Fibroblast of lung (primary cell): ENCODE measurements around the gene PCDH1. TPM values are rescaled to one million over a fixed set of nuclear protein-coding genes. Genes with fewer than 3 reads are reported as not detected.

Experiments used
- DNase-seq, 2 donors: peaks; one replicate each; pipeline versions ENCODE4 v3.0.0 to v3.0.0-alpha.2; 2010; ENCODE audit warnings: low read depth in 2 of 2
- H2AFZ ChIP-seq: 2 replicates; pipeline ENCODE4 v1.5.1; 2012; ENCODE audit warnings: low read length, control low read depth, inconsistent platforms
- H3K27ac ChIP-seq: 2 replicates; pipeline ENCODE4 v1.5.1; 2011; ENCODE audit warnings: low read length, control low read depth; ENCODE audit not compliant: insufficient read depth
- H3K27me3 ChIP-seq: 2 replicates; pipeline ENCODE4 v1.5.1; 2011; ENCODE audit warnings: mild to moderate bottlenecking, low read length; ENCODE audit not compliant: control insufficient read depth, insufficient read depth
- H3K36me3 ChIP-seq: 2 replicates; pipeline ENCODE4 v1.5.1; 2011; ENCODE audit warnings: low read length; ENCODE audit not compliant: control insufficient read depth, insufficient read depth
- H3K4me1 ChIP-seq: 2 replicates; pipeline ENCODE4 v1.5.1; 2011; ENCODE audit warnings: low read length; ENCODE audit not compliant: control insufficient read depth, insufficient read depth; ENCODE audit errors: extremely low read depth
- H3K4me2 ChIP-seq: 2 replicates; pipeline ENCODE4 v1.5.1; 2011; ENCODE audit warnings: low read length, control low read depth; ENCODE audit not compliant: insufficient read depth; ENCODE audit errors: extremely low read depth
- H3K4me3 ChIP-seq, 4 experiments: fragments of 200-600 bp in 1 of 4; sonication (generic) in 1 of 4; replicated peaks in 1 of 4; 2 replicates each; pipeline ENCODE4 v1.5.1; 2011 to 2016; ENCODE audit warnings: low read length in 4 of 4, low read depth in 3 of 4, mild to moderate bottlenecking in 3 of 4, control low read depth in 2 of 4, inconsistent platforms in 1 of 4, mixed read lengths in 1 of 4; ENCODE audit not compliant: insufficient read depth in 1 of 4; ENCODE audit errors: control extremely low read depth in 1 of 4
- H3K79me2 ChIP-seq: 2 replicates; pipeline ENCODE4 v1.5.1; 2012; ENCODE audit warnings: mild to moderate bottlenecking, low read length, inconsistent platforms; ENCODE audit not compliant: control insufficient read depth, insufficient read depth
- H3K9ac ChIP-seq: 2 replicates; pipeline ENCODE4 v1.5.1; 2011; ENCODE audit warnings: mild to moderate bottlenecking, low read length, control low read depth; ENCODE audit not compliant: insufficient read depth
- H3K9me3 ChIP-seq: 2 replicates; pipeline ENCODE4 v1.5.1; 2012; ENCODE audit warnings: low read depth, low read length; ENCODE audit not compliant: control insufficient read depth, insufficient read depth
- H4K20me1 ChIP-seq: 2 replicates; pipeline ENCODE4 v1.5.1; 2011; ENCODE audit warnings: low read length; ENCODE audit not compliant: control insufficient read depth, insufficient read depth; ENCODE audit errors: extremely low read depth
- CTCF ChIP-seq, 2 donors: IDR thresholded peaks in 1 of 2; conservative IDR thresholded peaks in 1 of 2; 1 replicate in 1 of 2; 2 replicates in 1 of 2; pipeline ENCODE4 v1.5.1; 2011 to 2012; ENCODE audit warnings: low read length in 2 of 2, control low read depth in 1 of 2, inconsistent platforms in 1 of 2, low read depth in 1 of 2, mild to moderate bottlenecking in 1 of 2
- EZH2 ChIP-seq: IDR thresholded peaks from 2 replicates; pipeline ENCODE4 v1.5.1; 2012; ENCODE audit warnings: low read length, control low read depth, mild to moderate bottlenecking; ENCODE audit errors: missing control alignments
- polyA plus RNA-seq, 2 donors: library from polyadenylated mRNA; depleted of rRNA in 1 of 2; stranded (reverse) in 1 of 2; unstranded in 1 of 2; fragments of >200 nt; gene quantifications; 2 replicates each; pipeline ENCODE4 v1.2.1, GENCODE V29; 2011 to 2012; ENCODE audit warnings: missing spikeins in 1 of 2
- total RNA-seq: library from RNA; depleted of rRNA; stranded (reverse); fragments of >200 nt; gene quantifications from 2 replicates; pipeline ENCODE4 v1.2.1, GENCODE V29; 2014

PCDH1 gene
- total and polyA plus RNA-seq, 2 donors (not counting 1 experiment from before 2014, with no cell fraction given), result 0.66 to 1.6 TPM

DNA sequence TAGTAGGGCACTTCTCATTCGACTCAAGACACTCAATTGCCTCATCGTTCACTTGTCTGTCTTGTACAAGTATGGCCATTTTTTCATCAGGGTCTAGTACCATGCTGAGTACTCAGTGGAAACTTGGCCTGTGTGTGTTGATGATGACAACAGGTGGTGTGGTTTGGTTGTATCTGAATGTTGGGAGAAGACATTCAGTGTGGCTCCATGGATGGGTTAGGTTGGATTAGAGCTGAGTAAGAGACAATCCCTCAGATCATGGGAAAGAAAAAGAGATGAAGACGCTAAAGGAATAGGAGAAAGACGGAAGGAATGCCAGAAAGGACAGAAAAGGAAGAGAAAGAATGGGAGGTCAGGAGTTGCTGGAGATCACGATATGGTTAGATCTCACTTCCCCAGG lies 17.0 kb downstream of the PCDH1 start:
- Histone ChIP-seq H2AFZ (no peak overlapping the region), H3K4me3 (no peak overlapping the region), H3K27ac (no peak overlapping the region), H4K20me1 (no peaks in the 10 kb centered on the region), H3K9ac (no peak overlapping the region), H3K36me3 (no peaks in the 10 kb centered on the region), H3K4me1 (no peaks in the 10 kb centered on the region), H3K79me2 (no peaks in the 10 kb centered on the region), H3K9me3 (no peaks in the 10 kb centered on the region), H3K4me2 (no peak overlapping the region), H3K27me3 (peaks cover 18% of the 10 kb centered on the region)
- DNase-seq, result no peak
- TF ChIP-seq CTCF (conservative IDR thresholded peaks at IDR 0.05 in 1 of 2, IDR thresholded peaks at IDR 0.05 in 1 of 2; ENCODE audit: low read depth in 1 of 2, low read length in 2 of 2) (no peak), EZH2 (no peak)

DNA sequence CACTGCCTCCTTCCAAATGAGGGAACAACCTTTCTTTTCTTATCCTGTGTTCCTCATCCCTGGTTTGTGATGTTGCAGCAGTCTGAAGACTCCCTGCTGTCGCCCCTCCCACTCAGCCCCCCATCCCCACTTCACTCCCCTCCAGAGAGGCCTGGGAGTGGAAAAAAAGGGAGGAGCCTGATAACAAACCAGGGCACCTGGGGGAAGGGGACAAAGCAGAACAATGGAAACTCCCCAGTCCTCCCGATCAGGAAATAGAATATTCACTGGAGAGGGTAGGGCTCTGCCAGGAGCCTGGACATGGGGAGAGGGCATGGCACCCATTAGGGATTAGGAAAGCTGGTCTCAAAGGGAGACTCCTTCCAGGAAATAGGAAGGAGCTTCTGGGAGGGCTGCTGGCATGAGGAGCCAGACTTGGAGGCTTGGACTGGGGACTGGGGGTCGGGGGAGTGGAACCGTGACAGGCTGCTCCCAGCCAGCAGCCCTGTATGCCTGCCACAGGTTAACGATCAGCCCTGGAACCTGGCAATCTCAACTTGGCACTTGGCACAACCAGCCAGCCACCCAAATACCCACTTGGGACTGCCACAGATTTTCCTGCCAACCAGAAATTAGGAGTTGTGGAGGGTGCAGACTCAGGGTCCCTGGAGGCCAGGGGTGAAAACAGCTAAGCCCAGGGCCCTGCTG lies 20.0 kb downstream of the PCDH1 start:
- Histone ChIP-seq H3K79me2 (no peaks in the 10 kb centered on the region), H3K9ac (no peak overlapping the region), H3K27me3 (peaks cover 21% of the 10 kb centered on the region), H2AFZ (no peak overlapping the region), H3K9me3 (no peaks in the 10 kb centered on the region), H3K4me3 (no peak overlapping the region), H3K4me2 (no peak overlapping the region), H3K27ac (no peak overlapping the region), H3K4me1 (no peaks in the 10 kb centered on the region), H4K20me1 (no peaks in the 10 kb centered on the region), H3K36me3 (no peaks in the 10 kb centered on the region)
- TF ChIP-seq EZH2 (no peak), CTCF (conservative IDR thresholded peaks at IDR 0.05 in 1 of 2, IDR thresholded peaks at IDR 0.05 in 1 of 2; ENCODE audit: low read depth in 1 of 2, low read length in 2 of 2) (no peak)
- no peak for DNase-seq

- no peak for DNase-seq
- no peak for TF ChIP-seq CTCF (conservative IDR thresholded peaks at IDR 0.05 in 1 of 2, IDR thresholded peaks at IDR 0.05 in 1 of 2; ENCODE audit: low read depth in 1 of 2, low read length in 2 of 2)
- no peak for TF ChIP-seq EZH2
- Histone ChIP-seq H3K4me3 (no peak overlapping the region), H2AFZ (no peak overlapping the region), H3K36me3 (no peaks in the 10 kb centered on the region), H3K4me1 (no peaks in the 10 kb centered on the region), H3K27ac (no peak overlapping the region), H3K27me3 (peaks cover 17% of the 10 kb centered on the region), H3K4me2 (no peak overlapping the region), H3K9me3 (no peaks in the 10 kb centered on the region), H3K79me2 (no peaks in the 10 kb centered on the region), H4K20me1 (no peaks in the 10 kb centered on the region), H3K9ac (no peak overlapping the region)
Measured at GRCh38 chr5:141857226-141857625, 21.0 kb downstream of the PCDH1 start.
